Skeletal muscle cell (primary cell): ENCODE data around the gene TRPM2.

Experiments used
- DNase-seq: peaks from one replicate; pipeline ENCODE4 v3.0.0-alpha.2; 2010; ENCODE audit warnings: low read depth
- H3K4me3 ChIP-seq: 2 replicates; pipeline ENCODE4 v1.5.1; 2011; ENCODE audit warnings: low read depth, mild to moderate bottlenecking, control low read depth, low read length, moderate library complexity

TRPM2 gene

GRCh38 chr21:44368711-44369446, 15.5 kb downstream of the TRPM2 start:
- H3K4me3 ChIP-seq, result no peak overlapping the region
- DNase-seq, result no peak

GRCh38 chr21:44370027-44370735, 16.8 kb downstream of the TRPM2 start:
- H3K4me3 ChIP-seq, result no peak overlapping the region
- no peak for DNase-seq

- no peak overlapping the region for H3K4me3 ChIP-seq
- no peak for DNase-seq
These were observed 17.5 kb downstream of the TRPM2 start for GRCh38 chr21:44370786-44371410.

GRCh38 chr21:44371596-44371995, 18.2 kb downstream of the TRPM2 start:
- DNase-seq, result no peak

GRCh38 chr21:44372616-44373015, 19.2 kb downstream of the TRPM2 start:
- no peak for DNase-seq
- H3K4me3 ChIP-seq, result no peak overlapping the region

More at GRCh38 chr21:44371596-44371995, 18.2 kb downstream of the TRPM2 start:
- H3K4me3 ChIP-seq, result no peak overlapping the region

- DNase-seq, result no peak
- H3K4me3 ChIP-seq, result no peak overlapping the region
These were observed 21.3 kb downstream of the TRPM2 start for GRCh38 chr21:44374601-44375280.

- H3K4me3 ChIP-seq, result no peak overlapping the region
- no peak for DNase-seq
These were observed 21.8 kb downstream of the TRPM2 start for GRCh38 chr21:44375281-44375651.

GRCh38 chr21:44375761-44376241, 22.4 kb downstream of the TRPM2 start:
- no peak overlapping the region for H3K4me3 ChIP-seq
- DNase-seq, result no peak

- DNase-seq, result no peak
- H3K4me3 ChIP-seq, result no peak overlapping the region
These were observed 23.2 kb downstream of the TRPM2 start for GRCh38 chr21:44376606-44377005.

- no peak overlapping the region for H3K4me3 ChIP-seq
- no peak for DNase-seq
These were observed 23.9 kb downstream of the TRPM2 start for GRCh38 chr21:44377201-44377921.

- no peak overlapping the region for H3K4me3 ChIP-seq
- DNase-seq, result no peak
These were observed 24.7 kb downstream of the TRPM2 start for GRCh38 chr21:44377922-44378645.

GRCh38 chr21:44378646-44379514, 25.5 kb downstream of the TRPM2 start:
- H3K4me3 ChIP-seq, result no peak overlapping the region
- no peak for DNase-seq

- H3K4me3 ChIP-seq, result no peak overlapping the region
- no peak for DNase-seq
These were observed 26.1 kb downstream of the TRPM2 start for GRCh38 chr21:44379515-44379848.

GRCh38 chr21:44379991-44380865, 26.8 kb downstream of the TRPM2 start:
- no peak for DNase-seq
- H3K4me3 ChIP-seq, result no peak overlapping the region

- no peak for DNase-seq
- H3K4me3 ChIP-seq, result no peak overlapping the region
These were observed 27.5 kb downstream of the TRPM2 start for GRCh38 chr21:44380876-44381275.

GRCh38 chr21:44381874-44382273, 28.5 kb downstream of the TRPM2 start:
- no peak for DNase-seq

GRCh38 chr21:44382536-44382935, 29.1 kb downstream of the TRPM2 start:
- no peak overlapping the region for H3K4me3 ChIP-seq
- no peak for DNase-seq

More at GRCh38 chr21:44381874-44382273, 28.5 kb downstream of the TRPM2 start:
- H3K4me3 ChIP-seq, result no peak overlapping the region
